ENCODE measurements around the gene PRAME. TPM values are rescaled to one million over a fixed set of nuclear protein-coding genes. Genes with fewer than 3 reads are reported as not detected.
"Not testable (repeated sequence)": the region's sequence is repeated elsewhere in the genome, so short reads cannot be mapped to it uniquely, and the experiment has no call there.

The PRAME gene
- total and polyA plus RNA-seq, 9 donors = 0.28 TPM; not detected in 8

GRCh38 chr22:22593964-22594656 is 35.0 kb upstream of the PRAME start:
- H3K36me3 ChIP-seq (ENCODE audit: control insufficient read depth, insufficient read depth, low read length) = no peaks in the 10 kb centered on the region
- peaks cover 2% of the 10 kb centered on the region for H3K27me3 ChIP-seq (ENCODE audit: control insufficient read depth, insufficient read depth, low read length)
- H3K4me3 ChIP-seq (ENCODE audit: low read length) = no peak overlapping the region
- WGBS (ENCODE audit: insufficient coverage) = no CpG with 5 or more reads among the region's 10 CpGs
- DNase-seq = peak; percentile 40
- H3K27ac ChIP-seq (ENCODE audit: low read length) = no peak overlapping the region
- no peaks in the 10 kb centered on the region for H3K9me3 ChIP-seq (replicated peaks; ENCODE audit: control insufficient read depth, low read depth, low read length)
- peaks cover 3% of the 10 kb centered on the region for H3K4me1 ChIP-seq (ENCODE audit: control insufficient read depth, insufficient read depth, low read length)

GRCh38 chr22:22593250-22593649 is 34.2 kb upstream of the PRAME start:
- no peak for DNase-seq
- Histone ChIP-seq H3K4me3 (ENCODE audit: low read length) (no peak overlapping the region), H3K27ac (ENCODE audit: low read length) (no peak overlapping the region), H3K27me3 (ENCODE audit: control insufficient read depth, insufficient read depth, low read length) (peaks cover 2% of the 10 kb centered on the region), H3K9me3 (replicated peaks; ENCODE audit: control insufficient read depth, low read depth, low read length) (no peaks in the 10 kb centered on the region), H3K36me3 (ENCODE audit: control insufficient read depth, insufficient read depth, low read length) (no peaks in the 10 kb centered on the region), H3K4me1 (ENCODE audit: control insufficient read depth, insufficient read depth, low read length) (peaks cover 3% of the 10 kb centered on the region)
- WGBS (ENCODE audit: insufficient coverage) = no CpG with 5 or more reads among the region's 2 CpGs

GRCh38 chr22:22591348-22592299 is 32.6 kb upstream of the PRAME start:
- DNase-seq = no peak
- Histone ChIP-seq H3K4me1 (ENCODE audit: control insufficient read depth, insufficient read depth, low read length) (peaks cover 3% of the 10 kb centered on the region), H3K4me3 (ENCODE audit: low read length) (no peak overlapping the region), H3K9me3 (replicated peaks; ENCODE audit: control insufficient read depth, low read depth, low read length) (no peaks in the 10 kb centered on the region), H3K27me3 (ENCODE audit: control insufficient read depth, insufficient read depth, low read length) (no peaks in the 10 kb centered on the region), H3K36me3 (ENCODE audit: control insufficient read depth, insufficient read depth, low read length) (no peaks in the 10 kb centered on the region), H3K27ac (ENCODE audit: low read length) (no peak overlapping the region)
- 33% methylated on average over 1 of the region's 8 CpGs for WGBS (ENCODE audit: insufficient coverage)

- H3K27me3 ChIP-seq (ENCODE audit: control insufficient read depth, insufficient read depth, low read length) = no peaks in the 10 kb centered on the region
- WGBS (ENCODE audit: insufficient coverage) = 87% methylated on average over 5 of the region's 8 CpGs
- no peak for DNase-seq
These were observed 31.2 kb upstream of the PRAME start for GRCh38 chr22:22590136-22590891.

GRCh38 chr22:22588485-22589164 is 29.6 kb upstream of the PRAME start:
- no peaks in the 10 kb centered on the region for H3K27me3 ChIP-seq (ENCODE audit: control insufficient read depth, insufficient read depth, low read length)
- no peaks in the 10 kb centered on the region for H3K36me3 ChIP-seq (ENCODE audit: control insufficient read depth, insufficient read depth, low read length)
- H3K4me1 ChIP-seq (ENCODE audit: control insufficient read depth, insufficient read depth, low read length) = peaks cover 3% of the 10 kb centered on the region
- WGBS (ENCODE audit: insufficient coverage) = 74% methylated on average over 7 of the region's 12 CpGs
- H3K27ac ChIP-seq (ENCODE audit: low read length) = no peak overlapping the region
- H3K9me3 ChIP-seq (replicated peaks; ENCODE audit: control insufficient read depth, low read depth, low read length) = no peaks in the 10 kb centered on the region
- no peak overlapping the region for H3K4me3 ChIP-seq (ENCODE audit: low read length)
- DNase-seq = no peak

More at GRCh38 chr22:22590136-22590891, 31.2 kb upstream of the PRAME start:
- Histone ChIP-seq H3K4me1 (ENCODE audit: control insufficient read depth, insufficient read depth, low read length) (peaks cover 3% of the 10 kb centered on the region), H3K4me3 (ENCODE audit: low read length) (no peak overlapping the region), H3K27ac (ENCODE audit: low read length) (no peak overlapping the region), H3K36me3 (ENCODE audit: control insufficient read depth, insufficient read depth, low read length) (no peaks in the 10 kb centered on the region), H3K9me3 (replicated peaks; ENCODE audit: control insufficient read depth, low read depth, low read length) (no peaks in the 10 kb centered on the region)

GRCh38 chr22:22587577-22588188 is 28.6 kb upstream of the PRAME start:
- Histone ChIP-seq H3K4me1 (ENCODE audit: control insufficient read depth, insufficient read depth, low read length) (no peaks in the 10 kb centered on the region), H3K9me3 (replicated peaks; ENCODE audit: control insufficient read depth, low read depth, low read length) (no peaks in the 10 kb centered on the region), H3K27ac (ENCODE audit: low read length) (no peak overlapping the region), H3K4me3 (ENCODE audit: low read length) (no peak overlapping the region), H3K27me3 (ENCODE audit: control insufficient read depth, insufficient read depth, low read length) (no peaks in the 10 kb centered on the region), H3K36me3 (ENCODE audit: control insufficient read depth, insufficient read depth, low read length) (no peaks in the 10 kb centered on the region)
- no peak for DNase-seq
- 81% methylated on average over 2 of the region's 3 CpGs for WGBS (ENCODE audit: insufficient coverage)

- WGBS (ENCODE audit: insufficient coverage) = no CpG with 5 or more reads among the region's 3 CpGs
- H3K36me3 ChIP-seq (ENCODE audit: control insufficient read depth, insufficient read depth, low read length) = no peaks in the 10 kb centered on the region
- no peaks in the 10 kb centered on the region for H3K27me3 ChIP-seq (ENCODE audit: control insufficient read depth, insufficient read depth, low read length)
- no peak for DNase-seq
- no peak overlapping the region for H3K4me3 ChIP-seq (ENCODE audit: low read length)
- H3K27ac ChIP-seq (ENCODE audit: low read length) = no peak overlapping the region
- H3K4me1 ChIP-seq (ENCODE audit: control insufficient read depth, insufficient read depth, low read length) = no peaks in the 10 kb centered on the region
- H3K9me3 ChIP-seq (replicated peaks; ENCODE audit: control insufficient read depth, low read depth, low read length) = no peaks in the 10 kb centered on the region
These were observed 25.7 kb upstream of the PRAME start for GRCh38 chr22:22584722-22585121.

- no peak overlapping the region for H3K27ac ChIP-seq (ENCODE audit: low read length)
- no peaks in the 10 kb centered on the region for H3K27me3 ChIP-seq (ENCODE audit: control insufficient read depth, insufficient read depth, low read length)
- H3K4me3 ChIP-seq (ENCODE audit: low read length) = no peak overlapping the region
- no CpG with 5 or more reads among the region's 1 CpG for WGBS (ENCODE audit: insufficient coverage)
- H3K36me3 ChIP-seq (ENCODE audit: control insufficient read depth, insufficient read depth, low read length) = no peaks in the 10 kb centered on the region
- no peaks in the 10 kb centered on the region for H3K9me3 ChIP-seq (replicated peaks; ENCODE audit: control insufficient read depth, low read depth, low read length)
- DNase-seq = no peak
- H3K4me1 ChIP-seq (ENCODE audit: control insufficient read depth, insufficient read depth, low read length) = no peaks in the 10 kb centered on the region
These were observed 24.0 kb upstream of the PRAME start for GRCh38 chr22:22583030-22583429.

- not testable (repeated sequence) for H3K9me3 ChIP-seq (replicated peaks; ENCODE audit: control insufficient read depth, low read depth, low read length); H3K4me3 ChIP-seq (ENCODE audit: low read length); DNase-seq; H3K4me1 ChIP-seq (ENCODE audit: control insufficient read depth, insufficient read depth, low read length); H3K27me3 ChIP-seq (ENCODE audit: control insufficient read depth, insufficient read depth, low read length); H3K36me3 ChIP-seq (ENCODE audit: control insufficient read depth, insufficient read depth, low read length); H3K27ac ChIP-seq (ENCODE audit: low read length)
- 85% methylated on average over 7 of the region's 13 CpGs for WGBS (ENCODE audit: insufficient coverage)
These were observed 22.5 kb upstream of the PRAME start for GRCh38 chr22:22581524-22581923.
